ENCODE results near the gene LGALS8.

DNA sequence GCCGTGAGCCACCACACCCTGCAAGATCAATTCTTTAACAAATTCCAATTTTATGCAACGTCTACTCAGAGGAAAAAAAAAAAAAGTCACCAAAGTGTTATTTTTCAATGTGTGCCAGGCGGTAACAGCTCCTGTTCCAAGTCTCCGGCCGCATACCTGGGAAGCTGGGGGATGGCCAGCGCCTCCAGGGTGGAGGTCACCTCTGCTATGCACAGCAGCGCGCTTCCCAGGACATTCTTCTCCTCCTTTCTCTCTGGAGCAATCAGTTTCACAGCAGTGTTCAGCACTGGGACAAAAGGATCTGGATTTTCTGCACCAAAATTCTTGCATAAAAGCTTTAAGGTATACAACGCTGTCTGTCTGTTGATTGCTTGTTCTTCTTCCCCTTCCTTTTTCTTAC lies 34.3 kb downstream of the LGALS8 start:
- no peak for TF ChIP-seq POLR2A (IDR thresholded peaks at IDR 0.05)
- TF ChIP-seq, protein P1, sequence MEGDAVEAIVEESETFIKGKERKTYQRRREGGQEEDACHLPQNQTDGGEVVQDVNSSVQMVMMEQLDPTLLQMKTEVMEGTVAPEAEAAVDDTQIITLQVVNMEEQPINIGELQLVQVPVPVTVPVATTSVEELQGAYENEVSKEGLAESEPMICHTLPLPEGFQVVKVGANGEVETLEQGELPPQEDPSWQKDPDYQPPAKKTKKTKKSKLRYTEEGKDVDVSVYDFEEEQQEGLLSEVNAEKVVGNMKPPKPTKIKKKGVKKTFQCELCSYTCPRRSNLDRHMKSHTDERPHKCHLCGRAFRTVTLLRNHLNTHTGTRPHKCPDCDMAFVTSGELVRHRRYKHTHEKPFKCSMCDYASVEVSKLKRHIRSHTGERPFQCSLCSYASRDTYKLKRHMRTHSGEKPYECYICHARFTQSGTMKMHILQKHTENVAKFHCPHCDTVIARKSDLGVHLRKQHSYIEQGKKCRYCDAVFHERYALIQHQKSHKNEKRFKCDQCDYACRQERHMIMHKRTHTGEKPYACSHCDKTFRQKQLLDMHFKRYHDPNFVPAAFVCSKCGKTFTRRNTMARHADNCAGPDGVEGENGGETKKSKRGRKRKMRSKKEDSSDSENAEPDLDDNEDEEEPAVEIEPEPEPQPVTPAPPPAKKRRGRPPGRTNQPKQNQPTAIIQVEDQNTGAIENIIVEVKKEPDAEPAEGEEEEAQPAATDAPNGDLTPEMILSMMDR (IDR thresholded peaks at IDR 0.05), result no peak

Data from body of pancreas (tissue), 4 donors.